Measurements from ENCODE around the gene PGC. TPM values are rescaled to one million over a fixed set of nuclear protein-coding genes. Genes with fewer than 3 reads are reported as not detected.
A peak's percentile ranks its signal among the peaks of the same experiment; 100 is the strongest.

The PGC gene
- total RNA-seq, 3 donors from 2014 or later, result not detected

GRCh38 chr6:41708856-41709255 is 38.3 kb downstream of the PGC start:
- ATAC-seq (no peak), DNase-seq (no peak)
- peaks cover 17% of the 10 kb centered on the region for H3K4me1 ChIP-seq (ENCODE audit: low read depth)
- H3K4me3 ChIP-seq, result no peak overlapping the region
- no peaks in the 10 kb centered on the region for H3K36me3 ChIP-seq (ENCODE audit: low read depth)
- TF ChIP-seq CTCF (IDR thresholded peaks at IDR 0.05), result no peak
- intact Hi-C loops (cut with DNase I, micrococcal nuclease), result no loop called here
- H3K9me3 ChIP-seq, result no peaks in the 10 kb centered on the region

DNA sequence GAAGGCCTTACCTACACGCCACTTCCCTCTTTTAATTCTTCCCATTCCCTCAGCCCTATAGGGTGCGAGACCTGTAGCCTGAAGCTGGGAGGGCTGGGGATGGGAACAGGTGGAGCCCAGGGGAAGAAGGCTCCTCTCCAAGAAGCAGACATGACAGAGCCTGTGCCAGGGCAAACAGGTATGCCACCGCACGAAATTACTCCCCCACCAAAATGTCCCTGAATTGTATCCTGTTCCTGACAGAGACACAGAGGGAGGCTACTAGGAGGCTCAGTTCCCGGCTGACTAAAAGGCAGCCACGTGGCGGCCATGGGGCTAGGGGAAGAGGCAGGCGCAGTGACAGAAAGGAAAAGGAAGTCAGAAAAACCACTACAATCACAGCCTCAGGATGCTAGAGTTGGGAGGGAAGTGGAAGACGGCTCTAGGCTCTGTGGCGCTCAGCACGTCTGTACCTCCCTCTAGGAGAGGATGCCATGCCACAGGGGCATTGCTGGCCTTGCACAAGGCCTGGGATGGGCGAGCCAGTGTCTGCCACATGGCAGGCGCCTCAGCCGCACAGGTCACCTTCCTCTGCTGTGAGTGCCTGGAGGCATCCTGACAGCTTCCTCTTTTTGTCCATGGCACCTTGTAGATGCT is 39.5 kb downstream of the PGC start:
- Histone ChIP-seq H3K36me3 (ENCODE audit: low read depth) (no peaks in the 10 kb centered on the region), H3K4me1 (ENCODE audit: low read depth) (peaks cover 17% of the 10 kb centered on the region), H3K9me3 (no peaks in the 10 kb centered on the region), H3K4me3 (no peak overlapping the region)
- DNase-seq (peak in 1 of 3 donors; percentile 70), ATAC-seq (peak; percentile 11)
- TF ChIP-seq CTCF (IDR thresholded peaks at IDR 0.05), result no peak
- intact Hi-C loops (cut with DNase I, micrococcal nuclease), result no loop called here

GRCh38 chr6:41706876-41707564 is 40.2 kb downstream of the PGC start:
- intact Hi-C loops (cut with DNase I, micrococcal nuclease), result no loop called here
- peaks cover 17% of the 10 kb centered on the region for H3K4me1 ChIP-seq (ENCODE audit: low read depth)
- TF ChIP-seq CTCF (IDR thresholded peaks at IDR 0.05), result no peak
- ATAC-seq (peak; percentile 4), DNase-seq (peak in 1 of 3 donors; percentile 50)
- H3K36me3 ChIP-seq (ENCODE audit: low read depth), result no peaks in the 10 kb centered on the region
- no peaks in the 10 kb centered on the region for H3K9me3 ChIP-seq
- H3K4me3 ChIP-seq, result no peak overlapping the region

GRCh38 chr6:41705996-41706835 is 41.0 kb downstream of the PGC start:
- intact Hi-C loops (cut with DNase I, micrococcal nuclease), result no loop called here
- peak; percentile 83 for ATAC-seq

More at GRCh38 chr6:41705996-41706835, 41.0 kb downstream of the PGC start:
- Histone ChIP-seq H3K36me3 (ENCODE audit: low read depth) (no peaks in the 10 kb centered on the region), H3K4me3 (no peak overlapping the region), H3K4me1 (ENCODE audit: low read depth) (peaks cover 17% of the 10 kb centered on the region), H3K9me3 (no peaks in the 10 kb centered on the region)
- peak; percentile 80 for TF ChIP-seq CTCF (IDR thresholded peaks at IDR 0.05)
- DNase-seq, result peak; percentile 84 to 88 (median 87)
